HEK293 (cell line): Measurements from ENCODE around the gene PREX1.

ENCODE experiments used
- BCL11A ChIP-seq: fragments of 450-650 bp; formaldehyde crosslinking; IDR thresholded peaks from 2 replicates; pipeline ENCODE4 v1.5.1; 2016; ENCODE audit warnings: low read depth, missing biosample characterization, missing genetic modification characterization
- CTCF ChIP-seq: fragments of 450-650 bp; formaldehyde crosslinking; IDR thresholded peaks from 2 replicates; pipeline ENCODE4 v1.5.1; 2016; ENCODE audit warnings: missing biosample characterization, missing genetic modification characterization
- GLI4 ChIP-seq: fragments of 450-650 bp; formaldehyde crosslinking; IDR thresholded peaks from 2 replicates; pipeline ENCODE4 v1.5.1; 2016; ENCODE audit warnings: missing biosample characterization, missing genetic modification characterization
- KLF9 ChIP-seq: fragments of 450-650 bp; formaldehyde crosslinking; IDR thresholded peaks from 2 replicates; pipeline ENCODE4 v1.5.1; 2016; ENCODE audit warnings: missing biosample characterization, missing genetic modification characterization, low read depth
- MYNN ChIP-seq: fragments of 450-650 bp; formaldehyde crosslinking; IDR thresholded peaks from 2 replicates; pipeline ENCODE4 v1.5.1; 2016; ENCODE audit warnings: missing biosample characterization, missing genetic modification characterization, borderline replicate concordance
- SALL2 ChIP-seq: fragments of 450-650 bp; formaldehyde crosslinking; IDR thresholded peaks from 2 replicates; pipeline ENCODE4 v1.5.0; 2017; ENCODE audit warnings: missing biosample characterization, mild to moderate bottlenecking, missing genetic modification characterization, borderline replicate concordance
- SETDB1 ChIP-seq: IDR thresholded peaks from one replicate; pipeline ENCODE4 v1.6.1; 2017; ENCODE audit warnings: mild to moderate bottlenecking, low read length, moderate library complexity, mixed read lengths; ENCODE audit not compliant: insufficient read length
- ZFP37 ChIP-seq: fragments of 450-650 bp; formaldehyde crosslinking; IDR thresholded peaks from 2 replicates; pipeline ENCODE4 v1.5.1; 2016; ENCODE audit warnings: missing biosample characterization, missing genetic modification characterization
- ZNF112 ChIP-seq: fragments of 450-650 bp; formaldehyde crosslinking; IDR thresholded peaks from 2 replicates; pipeline ENCODE4 v1.5.0; 2017; ENCODE audit warnings: missing biosample characterization, missing genetic modification characterization
- ZNF324 ChIP-seq: fragments of 450-650 bp; formaldehyde crosslinking; IDR thresholded peaks from 2 replicates; pipeline ENCODE4 v1.5.1; 2016; ENCODE audit warnings: missing biosample characterization, missing genetic modification characterization
- ZNF37A ChIP-seq: fragments of 450-650 bp; IDR thresholded peaks from 2 replicates; pipeline ENCODE4 v1.5.1; 2018; ENCODE audit warnings: missing biosample characterization, missing genetic modification characterization
- ZNF433 ChIP-seq: fragments of 450-650 bp; formaldehyde crosslinking; IDR thresholded peaks from 2 replicates; pipeline ENCODE4 v1.5.1; 2016; ENCODE audit warnings: missing biosample characterization, missing genetic modification characterization, low read depth
- ZNF707 ChIP-seq: fragments of 450-650 bp; formaldehyde crosslinking; IDR thresholded peaks from 2 replicates; pipeline ENCODE4 v1.5.1; 2016; ENCODE audit warnings: missing biosample characterization, missing genetic modification characterization
- ZNF768 ChIP-seq: fragments of 450-650 bp; formaldehyde crosslinking; IDR thresholded peaks from 2 replicates; pipeline ENCODE4 v1.5.1; 2018; ENCODE audit warnings: missing biosample characterization, mild to moderate bottlenecking, missing genetic modification characterization

GRCh38 chr20:48604426-48604825, 223.4 kb downstream of the PREX1 start:
- TF ChIP-seq CTCF (tag by site-specific recombination) (no peak), MYNN (tag by site-specific recombination) (no peak), GLI4 (tag by site-specific recombination) (no peak), ZNF433 (no peak), ZFP37 (tag by site-specific recombination) (no peak), ZNF324 (tag by site-specific recombination) (no peak), ZNF112 (tag by site-specific recombination) (no peak), SALL2 (tag by site-specific recombination) (no peak), ZNF707 (no peak), SETDB1 (no peak), KLF9 (tag by site-specific recombination) (no peak), BCL11A (no peak), ZNF768 (tag by site-specific recombination) (no peak), ZNF37A (tag by site-specific recombination) (no peak)
